Stimulated activated naive CD4-positive, alpha-beta T cell (primary cell): Measurements from ENCODE around the gene NEK6.

Source experiments
- DNase-seq, 6 experiments: peaks; one replicate each; lab custom pipeline; 2025; lab: John Stamatoyannopoulos, UW

Gene NEK6

GRCh38 chr9:124279531-124280175 is 21.9 kb downstream of the NEK6 start:
- no peak for DNase-seq

GRCh38 chr9:124280176-124280691 is 22.5 kb downstream of the NEK6 start:
- DNase-seq: no peak

GRCh38 chr9:124281931-124282371 is 24.2 kb downstream of the NEK6 start:
- no peak for DNase-seq

GRCh38 chr9:124282442-124283227 is 24.9 kb downstream of the NEK6 start:
- DNase-seq: no peak

GRCh38 chr9:124283228-124283814 is 25.6 kb downstream of the NEK6 start:
- no peak for DNase-seq

GRCh38 chr9:124284237-124284831 is 26.6 kb downstream of the NEK6 start:
- no peak for DNase-seq

- DNase-seq: no peak
These were observed 27.2 kb downstream of the NEK6 start for GRCh38 chr9:124284940-124285441.

- DNase-seq: no peak
These were observed 27.7 kb downstream of the NEK6 start for GRCh38 chr9:124285490-124285889.

GRCh38 chr9:124285903-124286291 is 28.1 kb downstream of the NEK6 start:
- DNase-seq: no peak

- no peak for DNase-seq
These were observed 28.7 kb downstream of the NEK6 start for GRCh38 chr9:124286292-124286931.

GRCh38 chr9:124290053-124290591 is 32.4 kb downstream of the NEK6 start:
- DNase-seq: no peak

- no peak for DNase-seq
These were observed 33.2 kb downstream of the NEK6 start for GRCh38 chr9:124290743-124291554.

GRCh38 chr9:124291801-124292396 is 34.1 kb downstream of the NEK6 start:
- no peak for DNase-seq

GRCh38 chr9:124292696-124293593 is 35.2 kb downstream of the NEK6 start:
- DNase-seq: no peak

- no peak for DNase-seq
These were observed 36.2 kb downstream of the NEK6 start for GRCh38 chr9:124293718-124294506.

- DNase-seq: no peak
These were observed 37.5 kb downstream of the NEK6 start for GRCh38 chr9:124295159-124295794.

- no peak for DNase-seq
These were observed 38.3 kb downstream of the NEK6 start for GRCh38 chr9:124296094-124296493.
